H9 (cell line): ENCODE results near the gene HSPBP1. TPM values are rescaled to one million over a fixed set of nuclear protein-coding genes. Genes with fewer than 3 reads are reported as not detected.

Source experiments
- DNase-seq: peaks from one replicate; pipeline ENCODE4 v3.0.0-alpha.2; 2017
- H2AFZ ChIP-seq: one replicate; pipeline ENCODE4 v1.6.1; 2013; ENCODE audit warnings: mild to moderate bottlenecking, low read length, control low read depth, moderate library complexity
- H2AK5ac ChIP-seq: 2 replicates; pipeline ENCODE4 v1.6.1; 2013; ENCODE audit warnings: low read length, control low read depth, mixed read lengths; ENCODE audit not compliant: insufficient read length
- H2BK120ac ChIP-seq: one replicate; pipeline ENCODE4 v1.6.1; 2013; ENCODE audit warnings: low read depth, mild to moderate bottlenecking, low read length, control low read depth, inconsistent platforms; ENCODE audit not compliant: poor library complexity, severe bottlenecking
- H2BK12ac ChIP-seq: 2 replicates; pipeline ENCODE4 v1.6.1; 2013; ENCODE audit warnings: low read length, control low read depth, mixed read lengths, low read depth; ENCODE audit not compliant: insufficient read length
- H2BK15ac ChIP-seq: 2 replicates; pipeline ENCODE4 v1.6.1; 2013; ENCODE audit warnings: low read depth, low read length, control low read depth
- H2BK20ac ChIP-seq: one replicate; pipeline ENCODE4 v1.6.1; 2013; ENCODE audit warnings: low read depth, mild to moderate bottlenecking, low read length, control low read depth, inconsistent platforms; ENCODE audit not compliant: poor library complexity, severe bottlenecking
- H2BK5ac ChIP-seq: 2 replicates; pipeline ENCODE4 v1.6.1; 2013; ENCODE audit warnings: low read length, control low read depth, mixed read lengths; ENCODE audit not compliant: insufficient read length
- H3K14ac ChIP-seq: 2 replicates; pipeline ENCODE4 v1.6.1; 2013; ENCODE audit warnings: low read length, control low read depth; ENCODE audit not compliant: insufficient read depth
- H3K18ac ChIP-seq: 2 replicates; pipeline ENCODE4 v1.6.1; 2013; ENCODE audit warnings: low read depth, mild to moderate bottlenecking, mixed read lengths, low read length, control low read depth; ENCODE audit not compliant: insufficient read length
- H3K23ac ChIP-seq: 2 replicates; pipeline ENCODE4 v1.6.1; 2013; ENCODE audit warnings: low read length, control low read depth, mixed read lengths, low read depth; ENCODE audit not compliant: insufficient read length
- H3K23me2 ChIP-seq: 2 replicates; pipeline ENCODE4 v1.6.1; 2013; ENCODE audit warnings: low read depth, mild to moderate bottlenecking, mixed read lengths, low read length, control low read depth; ENCODE audit not compliant: insufficient read length, poor library complexity, severe bottlenecking
- H3K27ac ChIP-seq: 2 replicates; pipeline ENCODE4 v1.5.1; 2013; ENCODE audit warnings: low read length, control low read depth, mixed read lengths, low read depth; ENCODE audit not compliant: insufficient read length
- H3K27me3 ChIP-seq: 2 replicates; pipeline ENCODE4 v1.6.1; 2013; ENCODE audit warnings: low read length, control low read depth, inconsistent platforms; ENCODE audit not compliant: insufficient read depth
- H3K4ac ChIP-seq: 2 replicates; pipeline ENCODE4 v1.6.1; 2013; ENCODE audit warnings: low read depth, mild to moderate bottlenecking, control low read depth, inconsistent platforms, low read length, moderate library complexity
- H3K4me1 ChIP-seq: 2 replicates; pipeline ENCODE4 v1.6.1; 2013; ENCODE audit warnings: low read length, control low read depth, inconsistent platforms; ENCODE audit not compliant: insufficient read depth
- H3K4me2 ChIP-seq: 2 replicates; pipeline ENCODE4 v1.6.1; 2013; ENCODE audit warnings: low read length, control low read depth, mixed read lengths; ENCODE audit not compliant: insufficient read length, insufficient read depth
- H3K56ac ChIP-seq: 2 replicates; pipeline ENCODE4 v1.6.1; 2013; ENCODE audit warnings: low read depth, mild to moderate bottlenecking, mixed read lengths, low read length, control low read depth; ENCODE audit not compliant: insufficient read length
- H3K79me1 ChIP-seq: 2 replicates; pipeline ENCODE4 v1.6.1; 2013; ENCODE audit warnings: low read depth, mild to moderate bottlenecking, moderate library complexity, low read length, control low read depth, inconsistent platforms; ENCODE audit not compliant: insufficient read depth, poor library complexity, severe bottlenecking
- H3K79me2 ChIP-seq: 2 replicates; pipeline ENCODE4 v1.6.1; 2013; ENCODE audit warnings: low read length, control low read depth, inconsistent platforms; ENCODE audit not compliant: insufficient read depth
- H3K9ac ChIP-seq: 2 replicates; pipeline ENCODE4 v1.6.1; 2013; ENCODE audit warnings: low read length, control low read depth, mixed read lengths; ENCODE audit not compliant: insufficient read length; ENCODE audit errors: extremely low read depth
- H3K9me3 ChIP-seq: one replicate; pipeline ENCODE4 v1.6.1; 2013; ENCODE audit warnings: low read depth, low read length, inconsistent platforms; ENCODE audit not compliant: control insufficient read depth
- H3T11ph ChIP-seq: one replicate; pipeline ENCODE4 v1.6.1; 2013; ENCODE audit warnings: mild to moderate bottlenecking, low read length, control low read depth, inconsistent platforms
- H4K20me1 ChIP-seq: one replicate; pipeline ENCODE4 v1.6.1; 2013; ENCODE audit not compliant: control insufficient read depth, insufficient read length, insufficient read depth
- H4K5ac ChIP-seq: 2 replicates; pipeline ENCODE4 v1.6.1; 2013; ENCODE audit warnings: low read depth, mild to moderate bottlenecking, mixed read lengths, low read length, control low read depth; ENCODE audit not compliant: insufficient read length
- H4K8ac ChIP-seq: replicated peaks from 2 replicates; pipeline ENCODE4 v1.6.1; 2013; ENCODE audit warnings: low read length, control low read depth, mixed read lengths, low read depth; ENCODE audit not compliant: insufficient read length
- H4K91ac ChIP-seq: 2 replicates; pipeline ENCODE4 v1.6.1; 2013; ENCODE audit warnings: low read depth, mild to moderate bottlenecking, moderate library complexity, mixed read lengths, low read length, control low read depth; ENCODE audit not compliant: insufficient read length
- H3K27ac Mint-ChIP-seq, 3 experiments: 2 replicates in 2 of 3; 3 replicates in 1 of 3; pipeline ENCODE4 v1.8.0; 2020 to 2021; ENCODE audit warnings: mixed read lengths in 3 of 3, mild to moderate bottlenecking in 1 of 3, moderate library complexity in 1 of 3
- H3K27me3 Mint-ChIP-seq: 2 replicates; pipeline ENCODE4 v1.8.0; 2021; ENCODE audit warnings: low read depth, mild to moderate bottlenecking, moderate library complexity, mixed read lengths
- H3K36me3 Mint-ChIP-seq, 3 experiments: 2 replicates in 2 of 3; 3 replicates in 1 of 3; pipeline ENCODE4 v1.8.0; 2020 to 2021; ENCODE audit warnings: low read depth in 3 of 3, mixed read lengths in 3 of 3; ENCODE audit not compliant: insufficient read depth in 1 of 3
- H3K4me1 Mint-ChIP-seq, 2 experiments: 2 replicates each; pipeline ENCODE4 v1.8.0; 2020; ENCODE audit warnings: mixed read lengths in 2 of 2
- H3K4me3 Mint-ChIP-seq, 2 experiments: 2 replicates in 1 of 2; 3 replicates in 1 of 2; pipeline ENCODE4 v1.8.0; 2020 to 2021; ENCODE audit warnings: mild to moderate bottlenecking in 2 of 2, mixed read lengths in 2 of 2, moderate library complexity in 1 of 2
- H3K9me3 Mint-ChIP-seq, 2 experiments: 2 replicates in 1 of 2; 3 replicates in 1 of 2; pipeline ENCODE4 v1.8.0; 2020; ENCODE audit warnings: mild to moderate bottlenecking in 2 of 2, mixed read lengths in 2 of 2, moderate library complexity in 1 of 2
- CTCF ChIP-seq: fragments of 200-600 bp; sonication (generic); conservative IDR thresholded peaks from 3 replicates; pipeline ENCODE4 v1.8.0; 2021; ENCODE audit warnings: antibody characterized with exemption, mild to moderate bottlenecking
- WGBS: extraction: QIAGEN DNeasy Blood & Tissue Kit; methylation state at CpG from one replicate; pipeline ENCODE4 v1.1.7; 2013; ENCODE audit warnings: missing lambda C conversion rate, low lambda C conversion rate, mixed read lengths; ENCODE audit not compliant: insufficient read length; ENCODE audit errors: extremely low coverage; 5-methylcytosine and 5-hydroxymethylcytosine counted together
- total RNA-seq: library from RNA; stranded (reverse); gene quantifications from 2 replicates; pipeline ENCODE4 v1.2.1, GENCODE V29; 2021

HSPBP1 gene
- total RNA-seq, 1 experiment from 2014 or later = 47.4 TPM

- no peak overlapping the region for H2BK5ac ChIP-seq
- Mint-ChIP-seq H3K4me3 (no peak overlapping the region), H3K27ac (peak overlapping the region; percentile 27 to 88 (median 52); a peak in 5 of 7 replicates), H3K27me3 (no peaks in the 10 kb centered on the region; the same call in 1 of the 2 replicates), H3K36me3 (peaks cover 0 to 11% (median 7%) of the 10 kb centered on the region in 3 experiments; a peak in 6 of 7 replicates), H3K9me3 (no peaks in the 10 kb centered on the region), H3K4me1 (peaks cover 27 to 35% of the 10 kb centered on the region in 2 experiments)
- no peak overlapping the region for H2BK12ac ChIP-seq
- no peak overlapping the region for H3K18ac ChIP-seq
- no CpG with 5 or more reads among the region's 19 CpGs for WGBS
- peaks cover 8% of the 10 kb centered on the region; the same call in 1 of the 2 replicates for H3K4me1 ChIP-seq
- H2AFZ ChIP-seq = no peak overlapping the region
- no peak overlapping the region for H3K14ac ChIP-seq
- H3K79me2 ChIP-seq = peaks cover 41% of the 10 kb centered on the region; the same call in 1 of the 2 replicates
- H4K20me1 ChIP-seq = peaks cover 3% of the 10 kb centered on the region
- no peak overlapping the region for H4K8ac ChIP-seq
- H3K9ac ChIP-seq = no peak overlapping the region
- no peak overlapping the region for H2AK5ac ChIP-seq
- no peak overlapping the region for H3K4me2 ChIP-seq
- H3K27me3 ChIP-seq = no peaks in the 10 kb centered on the region
- no peak overlapping the region for H4K91ac ChIP-seq
- no peaks in the 10 kb centered on the region for H3K9me3 ChIP-seq
- TF ChIP-seq CTCF = no peak
- H3K56ac ChIP-seq = no peak overlapping the region
- DNase-seq = no peak
- H2BK20ac ChIP-seq = no peak overlapping the region
- H2BK120ac ChIP-seq = no peak overlapping the region
- H3K23me2 ChIP-seq = no peaks in the 10 kb centered on the region
- H2BK15ac ChIP-seq = no peak overlapping the region
- H3K27ac ChIP-seq = no peak overlapping the region
- no peak overlapping the region for H3K23ac ChIP-seq
- H4K5ac ChIP-seq = no peak overlapping the region
- no peak overlapping the region for H3K4ac ChIP-seq
- peaks cover 8% of the 10 kb centered on the region for H3K79me1 ChIP-seq
- no peak overlapping the region for H3T11ph ChIP-seq
Observed at GRCh38 chr19:55251341-55252081, 28.4 kb downstream of the HSPBP1 start.
